Panc1 (cell line): ENCODE measurements around the gene BANF1. TPM values are rescaled to one million over a fixed set of nuclear protein-coding genes. Genes with fewer than 3 reads are reported as not detected.

ENCODE experiments used
- ATAC-seq: fragments of 200-7000 bp; cut with Tn5 transposase; 2 replicates; pipeline ENCODE4 v1.9.1; 2020; ENCODE audit warnings: mild to moderate bottlenecking, moderate library complexity
- BruUV-seq: library from RNA; stranded (reverse); fragments of 400-500 nt; replicated peaks from 2 replicates; lab custom pipeline; 2021; lab: Mats Ljungman, UMichigan
- CTCF ChIA-PET: fragments of 300-600 bp; sonication (Branson Sonifier 250); formaldehyde crosslinking; loops from one replicate; lab custom pipeline; 2022; ENCODE audit warnings: antibody characterized with exemption; lab: Charles Lee
- POLR2A ChIA-PET: fragments of 300-600 bp; sonication (Branson Sonifier 250); formaldehyde crosslinking; loops from one replicate; lab custom pipeline; 2022; ENCODE audit warnings: antibody characterized with exemption; lab: Charles Lee
- DNase-seq: peaks from one replicate; pipeline ENCODE4 v3.0.0-alpha.2; 2010; ENCODE audit warnings: low read depth, low spot score
- H3K27ac ChIP-seq: 2 replicates; pipeline ENCODE4 v1.5.1; 2011; ENCODE audit warnings: mild to moderate bottlenecking, low read length, inconsistent platforms
- H3K27me3 ChIP-seq: fragments of 200-500 bp; sonication (Bioruptor generic); 2 replicates; pipeline ENCODE4 v1.6.0; 2014; ENCODE audit warnings: low read length, inconsistent platforms; ENCODE audit not compliant: control insufficient read depth, insufficient read depth
- H3K36me3 ChIP-seq: fragments of 200-500 bp; sonication (Bioruptor generic); 2 replicates; pipeline ENCODE4 v1.5.1; 2014; ENCODE audit warnings: inconsistent platforms, mild to moderate bottlenecking, low read length, moderate library complexity; ENCODE audit not compliant: control insufficient read depth, insufficient read depth
- H3K4me1 ChIP-seq: 2 replicates; pipeline ENCODE4 v1.5.1; 2011; ENCODE audit warnings: inconsistent platforms, mild to moderate bottlenecking, low read length, moderate library complexity; ENCODE audit not compliant: control insufficient read depth, insufficient read depth
- H3K4me3 ChIP-seq, 2 experiments: 2 replicates each; pipeline ENCODE4 v1.5.1; 2011 to 2012; ENCODE audit warnings: low read depth in 2 of 2, low read length in 2 of 2, mild to moderate bottlenecking in 2 of 2, inconsistent platforms in 1 of 2, moderate library complexity in 1 of 2
- H3K9me3 ChIP-seq: fragments of 200-500 bp; sonication (Bioruptor generic); 2 replicates; pipeline ENCODE4 v1.5.1; 2014; ENCODE audit warnings: low read depth, mild to moderate bottlenecking, inconsistent platforms, low read length, moderate library complexity; ENCODE audit not compliant: control insufficient read depth, insufficient read depth
- CTCF ChIP-seq: fragments of 450-650 bp; IDR thresholded peaks from 2 replicates; pipeline ENCODE4 v1.5.1; 2017; ENCODE audit warnings: mild to moderate bottlenecking
- POLR2AphosphoS5 ChIP-seq: IDR thresholded peaks from 2 replicates; pipeline ENCODE4 v1.6.1; 2012; ENCODE audit warnings: mild to moderate bottlenecking, low read depth, low read length, moderate library complexity
- SIN3A ChIP-seq: IDR thresholded peaks from 2 replicates; pipeline ENCODE4 v1.6.1; 2012; ENCODE audit warnings: low read depth, mild to moderate bottlenecking, low read length, moderate library complexity, borderline replicate concordance; ENCODE audit not compliant: insufficient read depth
- TCF7L2 ChIP-seq: IDR thresholded peaks from 2 replicates; pipeline ENCODE4 v1.6.1; 2011; ENCODE audit warnings: mild to moderate bottlenecking, low read depth, low read length, inconsistent platforms
- in situ Hi-C: cut with HindIII; loops from 2 replicates; pipeline ENCODE4 v1.10.0; 2016; ENCODE audit warnings: low sequenced_read_pairs, low pct_unique_long_range_greater_than_20kb
- intact Hi-C: fragments of 100-400 bp; cut with micrococcal nuclease; formaldehyde crosslinking; loops from one replicate; pipeline ENCODE4 v1.10.0; 2022; ENCODE audit not compliant: unreplicated experiment
- total RNA-seq: library from RNA; stranded (reverse); gene quantifications from one replicate; pipeline ENCODE4 v1.2.1, GENCODE V29; 2021; ENCODE audit not compliant: unreplicated experiment
- TF ChIP-seq, protein P1 (sequence below), 2 experiments: IDR thresholded peaks; 2 replicates each; pipeline ENCODE4 v1.6.1; 2011 to 2012; ENCODE audit warnings: low read depth in 2 of 2, control low read depth in 1 of 2, low read length in 1 of 2, mild to moderate bottlenecking in 1 of 2, moderate library complexity in 1 of 2; ENCODE audit not compliant: insufficient read depth in 1 of 2

The BANF1 gene
- total RNA-seq, 1 experiment from 2014 or later = 494 TPM

GRCh38 chr11:65982824-65983588 is 19.3 kb upstream of the BANF1 start:
- in situ Hi-C loops (no loop called here), intact Hi-C loops (no loop called here)
- BruUV-seq = no TSS peak
- H3K36me3 ChIP-seq = peaks cover 2% of the 10 kb centered on the region; the same call in 1 of the 2 replicates
- DNase-seq = no peak
- no peaks in the 10 kb centered on the region for H3K9me3 ChIP-seq
- CTCF ChIA-PET = interaction anchor here (1.8 kb wide), 1 partner anchor 94 kb away, joined by 10 read pairs; the partner anchor contains the start of gene FIBP
- ATAC-seq = no peak
- H3K27ac ChIP-seq = no peak overlapping the region
- no peaks in the 10 kb centered on the region for H3K27me3 ChIP-seq
- POLR2A ChIA-PET = no interaction called here
- H3K4me1 ChIP-seq = no peaks in the 10 kb centered on the region
- no peak overlapping the region for H3K4me3 ChIP-seq
- TF ChIP-seq, protein P1, sequence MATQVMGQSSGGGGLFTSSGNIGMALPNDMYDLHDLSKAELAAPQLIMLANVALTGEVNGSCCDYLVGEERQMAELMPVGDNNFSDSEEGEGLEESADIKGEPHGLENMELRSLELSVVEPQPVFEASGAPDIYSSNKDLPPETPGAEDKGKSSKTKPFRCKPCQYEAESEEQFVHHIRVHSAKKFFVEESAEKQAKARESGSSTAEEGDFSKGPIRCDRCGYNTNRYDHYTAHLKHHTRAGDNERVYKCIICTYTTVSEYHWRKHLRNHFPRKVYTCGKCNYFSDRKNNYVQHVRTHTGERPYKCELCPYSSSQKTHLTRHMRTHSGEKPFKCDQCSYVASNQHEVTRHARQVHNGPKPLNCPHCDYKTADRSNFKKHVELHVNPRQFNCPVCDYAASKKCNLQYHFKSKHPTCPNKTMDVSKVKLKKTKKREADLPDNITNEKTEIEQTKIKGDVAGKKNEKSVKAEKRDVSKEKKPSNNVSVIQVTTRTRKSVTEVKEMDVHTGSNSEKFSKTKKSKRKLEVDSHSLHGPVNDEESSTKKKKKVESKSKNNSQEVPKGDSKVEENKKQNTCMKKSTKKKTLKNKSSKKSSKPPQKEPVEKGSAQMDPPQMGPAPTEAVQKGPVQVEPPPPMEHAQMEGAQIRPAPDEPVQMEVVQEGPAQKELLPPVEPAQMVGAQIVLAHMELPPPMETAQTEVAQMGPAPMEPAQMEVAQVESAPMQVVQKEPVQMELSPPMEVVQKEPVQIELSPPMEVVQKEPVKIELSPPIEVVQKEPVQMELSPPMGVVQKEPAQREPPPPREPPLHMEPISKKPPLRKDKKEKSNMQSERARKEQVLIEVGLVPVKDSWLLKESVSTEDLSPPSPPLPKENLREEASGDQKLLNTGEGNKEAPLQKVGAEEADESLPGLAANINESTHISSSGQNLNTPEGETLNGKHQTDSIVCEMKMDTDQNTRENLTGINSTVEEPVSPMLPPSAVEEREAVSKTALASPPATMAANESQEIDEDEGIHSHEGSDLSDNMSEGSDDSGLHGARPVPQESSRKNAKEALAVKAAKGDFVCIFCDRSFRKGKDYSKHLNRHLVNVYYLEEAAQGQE (IDR thresholded peaks at IDR 0.05; ENCODE audit: insufficient read depth in 1 of 2, low read depth in 2 of 2, low read length in 1 of 2) = no peak
- no peak for TF ChIP-seq SIN3A

DNA sequence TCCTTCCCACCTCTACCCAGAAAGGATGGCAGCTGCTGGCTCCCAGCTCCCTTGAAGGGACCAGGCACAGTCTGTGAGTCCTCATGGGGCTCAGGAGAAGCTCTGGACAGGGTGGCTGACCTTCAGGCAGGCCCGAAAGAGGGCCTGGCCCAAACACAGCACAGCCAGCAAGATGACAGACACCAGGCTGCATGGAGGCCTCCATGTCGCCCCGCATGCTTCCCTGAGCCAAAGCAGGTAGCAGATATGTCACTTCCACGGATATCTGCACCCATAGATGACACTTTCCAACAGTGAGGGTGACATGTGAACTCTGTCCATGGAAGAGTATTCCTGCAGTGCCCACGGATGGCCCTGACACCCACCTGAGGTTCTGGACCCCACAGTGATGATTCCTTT is 18.7 kb upstream of the BANF1 start:
- ChIA-PET CTCF (interaction anchor here (1.8 kb wide), 1 partner anchor 95 kb away, joined by 10 read pairs; the partner anchor contains the start of gene FIBP), POLR2A (no interaction called here)
- intact Hi-C loops = no loop called here
- TF ChIP-seq CTCF (no peak), TCF7L2 (no peak), SIN3A (no peak), POLR2AphosphoS5 (no peak)
- TF ChIP-seq, protein P1 (IDR thresholded peaks at IDR 0.05; ENCODE audit: insufficient read depth in 1 of 2, low read depth in 2 of 2, low read length in 1 of 2) = no peak
- Histone ChIP-seq H3K4me1 (no peaks in the 10 kb centered on the region), H3K27ac (no peak overlapping the region), H3K36me3 (no peaks in the 10 kb centered on the region), H3K9me3 (no peaks in the 10 kb centered on the region), H3K4me3 (no peak overlapping the region), H3K27me3 (no peaks in the 10 kb centered on the region)
- ATAC-seq (no peak), DNase-seq (no peak)
- in situ Hi-C loops = no loop called here
- BruUV-seq = no TSS peak
